GM12878 (cell line): ENCODE data around the gene PKN3. TPM values are rescaled to one million over a fixed set of nuclear protein-coding genes. Genes with fewer than 3 reads are reported as not detected.
A peak's percentile ranks its signal among the peaks of the same experiment; 100 is the strongest.

ENCODE experiments used
- BACH1 ChIP-seq: fragments of 450-650 bp; IDR thresholded peaks from 2 replicates; pipeline ENCODE4 v1.6.1; 2017; ENCODE audit warnings: mild to moderate bottlenecking, borderline replicate concordance
- BHLHE40 ChIP-seq, 2 experiments: fragments of 450-650 bp in 1 of 2; IDR thresholded peaks; 2 replicates each; pipeline ENCODE4 v1.6.1; 2011 to 2017; ENCODE audit warnings: low read depth in 2 of 2, borderline replicate concordance in 1 of 2, improper control_type of control experiment in 1 of 2, low read length in 1 of 2, mild to moderate bottlenecking in 1 of 2
- BMI1 ChIP-seq: fragments of 450-650 bp; IDR thresholded peaks from 2 replicates; pipeline ENCODE4 v1.6.1; 2016; ENCODE audit warnings: mild to moderate bottlenecking, moderate library complexity, borderline replicate concordance
- GABPA ChIP-seq: IDR thresholded peaks from 2 replicates; pipeline ENCODE4 v1.6.1; 2014; ENCODE audit warnings: antibody characterized with exemption, low read depth, mild to moderate bottlenecking, inconsistent platforms
- LARP7 ChIP-seq: fragments of 450-650 bp; IDR thresholded peaks from 2 replicates; pipeline ENCODE4 v1.6.1; 2017; ENCODE audit warnings: mild to moderate bottlenecking
- MEF2A ChIP-seq: IDR thresholded peaks from 2 replicates; pipeline ENCODE4 v1.6.1; 2011; ENCODE audit warnings: low read depth, mild to moderate bottlenecking, low read length, moderate library complexity; ENCODE audit not compliant: insufficient read depth
- MEF2B ChIP-seq: fragments of 450-650 bp; IDR thresholded peaks from 2 replicates; pipeline ENCODE4 v1.6.1; 2018; ENCODE audit warnings: mild to moderate bottlenecking, moderate library complexity; ENCODE audit not compliant: partially characterized antibody, poor library complexity, severe bottlenecking
- PAX5 ChIP-seq: IDR thresholded peaks from 2 replicates; pipeline ENCODE4 v1.6.1; 2011; ENCODE audit warnings: low read depth, low read length, borderline replicate concordance
- RUNX3 ChIP-seq: IDR thresholded peaks from 2 replicates; pipeline ENCODE4 v1.6.1; 2012; ENCODE audit warnings: low read length, inconsistent platforms
- SIX5 ChIP-seq: IDR thresholded peaks from 2 replicates; pipeline ENCODE4 v1.6.1; 2011; ENCODE audit warnings: mild to moderate bottlenecking, low read depth, low read length, moderate library complexity; ENCODE audit not compliant: severe bottlenecking
- TBL1XR1 ChIP-seq: IDR thresholded peaks from 2 replicates; pipeline ENCODE4 v1.6.1; 2012; ENCODE audit warnings: low read depth, low read length, improper control_type of control experiment
- TCF12 ChIP-seq: IDR thresholded peaks from 2 replicates; pipeline ENCODE4 v1.6.1; 2011; ENCODE audit warnings: low read depth, mild to moderate bottlenecking, low read length
- TCF7 ChIP-seq: IDR thresholded peaks from 2 replicates; pipeline ENCODE4 v1.6.1; 2014; ENCODE audit warnings: antibody characterized with exemption, borderline replicate concordance
- ZNF207 ChIP-seq: fragments of 450-650 bp; IDR thresholded peaks from 2 replicates; pipeline ENCODE4 v1.6.1; 2014; ENCODE audit warnings: antibody characterized with exemption, mild to moderate bottlenecking, borderline replicate concordance
- ZNF217 ChIP-seq: fragments of 450-650 bp; IDR thresholded peaks from 2 replicates; pipeline ENCODE4 v1.6.1; 2017; ENCODE audit warnings: antibody characterized with exemption, mild to moderate bottlenecking
- polyA plus RNA-seq, 11 experiments: library from polyadenylated mRNA; depleted of rRNA in 4 of 11; unstranded in 6 of 11; stranded (reverse) in 5 of 11; fragments of >200 nt; fragmentation: Nextera tagmentation in 4 of 11; fragmentation: Illumina TruSeq in 1 of 11; extraction: Ambion mirVana in 4 of 11; extraction: Trizol in 1 of 11; gene quantifications; 1 replicate in 1 of 11; 2 replicates in 10 of 11; pipeline versions ENCODE4 v1.2.1 to v1.2.3, GENCODE V29; 2011 to 2016; ENCODE audit warnings: inconsistent platforms in 2 of 11, missing spikeins in 2 of 11, low read depth in 1 of 11
- total RNA-seq, 4 experiments: library from RNA; depleted of rRNA in 3 of 4; stranded (reverse); fragments of >200 nt in 3 of 4; fragmentation: Illumina TruSeq in 1 of 4; extraction: Trizol in 1 of 4; gene quantifications; 2 replicates each; pipeline versions ENCODE4 v1.2.1 to v1.2.3, GENCODE V29; 2013 to 2021
- TF ChIP-seq, protein P1 (sequence below): fragments of 450-650 bp; IDR thresholded peaks from 2 replicates; pipeline ENCODE4 v1.6.1; 2016; ENCODE audit warnings: mild to moderate bottlenecking
- TF ChIP-seq, protein P2 (sequence below): IDR thresholded peaks from 2 replicates; pipeline ENCODE4 v1.6.1; 2012; ENCODE audit warnings: low read depth, low read length, improper control_type of control experiment
- TF ChIP-seq, protein P3 (sequence below): fragments of 450-650 bp; IDR thresholded peaks from 2 replicates; pipeline ENCODE4 v1.6.1; 2016; ENCODE audit warnings: mild to moderate bottlenecking
- TF ChIP-seq, protein P4 (sequence below): IDR thresholded peaks from 2 replicates; pipeline ENCODE4 v1.6.1; 2011; ENCODE audit warnings: borderline replicate concordance, low read depth, mild to moderate bottlenecking, moderate library complexity, mixed read lengths, low read length; ENCODE audit not compliant: insufficient read depth; ENCODE audit errors: extremely low read length
- TF ChIP-seq, protein P5 (sequence below): IDR thresholded peaks from 2 replicates; pipeline ENCODE4 v1.6.1; 2012; ENCODE audit warnings: low read depth, low read length, improper control_type of control experiment
- TF ChIP-seq, protein P6 (sequence below): fragments of 450-650 bp; IDR thresholded peaks from 2 replicates; pipeline ENCODE4 v1.6.1; 2014; ENCODE audit warnings: mild to moderate bottlenecking

Gene PKN3
- total and polyA plus RNA-seq, 10 of the 15 experiments (the other 5 are each of a cell fraction or from before 2014, with no cell fraction given) = 0.35 to 11.0 (median 3.3) TPM

DNA sequence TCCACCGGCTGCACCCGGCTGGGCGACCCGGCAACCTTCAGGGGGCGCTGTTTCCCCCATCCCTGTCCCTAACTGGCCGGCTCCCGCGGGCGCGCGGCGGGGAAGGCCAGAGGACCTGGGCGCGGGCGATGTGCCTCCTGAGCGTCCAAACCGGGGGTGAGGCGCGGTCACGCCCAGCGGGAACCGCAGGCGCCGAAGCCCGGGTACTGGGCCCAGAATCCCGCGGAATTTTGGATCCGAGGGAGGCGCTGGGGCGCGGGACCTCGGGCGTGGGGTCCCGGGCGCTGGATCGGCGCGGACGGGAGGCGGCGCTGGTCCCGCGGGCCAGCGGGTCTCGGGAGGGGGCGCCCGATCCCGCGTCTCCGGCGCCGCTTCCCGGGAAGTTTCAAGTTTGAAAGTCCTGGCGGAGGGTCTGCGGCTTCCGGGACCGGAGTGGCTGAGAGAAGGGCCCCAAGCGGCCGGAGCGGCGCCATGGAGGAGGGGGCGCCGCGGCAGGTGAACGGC, at the start of gene PKN3 (continued):
- TF ChIP-seq, protein P1, sequence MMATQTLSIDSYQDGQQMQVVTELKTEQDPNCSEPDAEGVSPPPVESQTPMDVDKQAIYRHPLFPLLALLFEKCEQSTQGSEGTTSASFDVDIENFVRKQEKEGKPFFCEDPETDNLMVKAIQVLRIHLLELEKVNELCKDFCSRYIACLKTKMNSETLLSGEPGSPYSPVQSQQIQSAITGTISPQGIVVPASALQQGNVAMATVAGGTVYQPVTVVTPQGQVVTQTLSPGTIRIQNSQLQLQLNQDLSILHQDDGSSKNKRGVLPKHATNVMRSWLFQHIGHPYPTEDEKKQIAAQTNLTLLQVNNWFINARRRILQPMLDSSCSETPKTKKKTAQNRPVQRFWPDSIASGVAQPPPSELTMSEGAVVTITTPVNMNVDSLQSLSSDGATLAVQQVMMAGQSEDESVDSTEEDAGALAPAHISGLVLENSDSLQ = no peak
- TF ChIP-seq ZNF207 (peak; percentile 79), MEF2B (peak; percentile 26), BHLHE40 (IDR thresholded peaks at IDR 0.05; ENCODE audit: borderline replicate concordance in 1 of 2, low read depth in 2 of 2, low read length in 1 of 2) (peak in 1 of 2 experiments; percentile 58; a peak in 1 of 4 replicates), ZNF217 (peak; percentile 83), TCF7 (no peak), LARP7 (peak; percentile 97), BMI1 (no peak), TCF12 (0 out of 2 replicates have a peak, but pooled peaks have one; percentile 57), SIX5 (no peak), RUNX3 (peak; percentile 38; the same call in 1 of the 2 replicates), BACH1 (peak; percentile 93; the same call in 1 of the 2 replicates), PAX5 (no peak), MEF2A (no peak), GABPA (no peak), TBL1XR1 (no peak)
- TF ChIP-seq, protein P2, sequence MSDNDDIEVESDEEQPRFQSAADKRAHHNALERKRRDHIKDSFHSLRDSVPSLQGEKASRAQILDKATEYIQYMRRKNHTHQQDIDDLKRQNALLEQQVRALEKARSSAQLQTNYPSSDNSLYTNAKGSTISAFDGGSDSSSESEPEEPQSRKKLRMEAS = no peak
- TF ChIP-seq, protein P3, sequence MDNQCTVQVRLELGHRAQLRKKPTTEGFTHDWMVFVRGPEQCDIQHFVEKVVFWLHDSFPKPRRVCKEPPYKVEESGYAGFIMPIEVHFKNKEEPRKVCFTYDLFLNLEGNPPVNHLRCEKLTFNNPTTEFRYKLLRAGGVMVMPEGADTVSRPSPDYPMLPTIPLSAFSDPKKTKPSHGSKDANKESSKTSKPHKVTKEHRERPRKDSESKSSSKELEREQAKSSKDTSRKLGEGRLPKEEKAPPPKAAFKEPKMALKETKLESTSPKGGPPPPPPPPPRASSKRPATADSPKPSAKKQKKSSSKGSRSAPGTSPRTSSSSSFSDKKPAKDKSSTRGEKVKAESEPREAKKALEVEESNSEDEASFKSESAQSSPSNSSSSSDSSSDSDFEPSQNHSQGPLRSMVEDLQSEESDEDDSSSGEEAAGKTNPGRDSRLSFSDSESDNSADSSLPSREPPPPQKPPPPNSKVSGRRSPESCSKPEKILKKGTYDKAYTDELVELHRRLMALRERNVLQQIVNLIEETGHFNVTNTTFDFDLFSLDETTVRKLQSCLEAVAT = no peak
- TF ChIP-seq, protein P4, sequence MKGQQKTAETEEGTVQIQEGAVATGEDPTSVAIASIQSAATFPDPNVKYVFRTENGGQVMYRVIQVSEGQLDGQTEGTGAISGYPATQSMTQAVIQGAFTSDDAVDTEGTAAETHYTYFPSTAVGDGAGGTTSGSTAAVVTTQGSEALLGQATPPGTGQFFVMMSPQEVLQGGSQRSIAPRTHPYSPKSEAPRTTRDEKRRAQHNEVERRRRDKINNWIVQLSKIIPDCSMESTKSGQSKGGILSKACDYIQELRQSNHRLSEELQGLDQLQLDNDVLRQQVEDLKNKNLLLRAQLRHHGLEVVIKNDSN = no peak
- TF ChIP-seq, protein P5, sequence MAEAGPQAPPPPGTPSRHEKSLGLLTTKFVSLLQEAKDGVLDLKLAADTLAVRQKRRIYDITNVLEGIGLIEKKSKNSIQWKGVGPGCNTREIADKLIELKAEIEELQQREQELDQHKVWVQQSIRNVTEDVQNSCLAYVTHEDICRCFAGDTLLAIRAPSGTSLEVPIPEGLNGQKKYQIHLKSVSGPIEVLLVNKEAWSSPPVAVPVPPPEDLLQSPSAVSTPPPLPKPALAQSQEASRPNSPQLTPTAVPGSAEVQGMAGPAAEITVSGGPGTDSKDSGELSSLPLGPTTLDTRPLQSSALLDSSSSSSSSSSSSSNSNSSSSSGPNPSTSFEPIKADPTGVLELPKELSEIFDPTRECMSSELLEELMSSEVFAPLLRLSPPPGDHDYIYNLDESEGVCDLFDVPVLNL = no peak; the same call in 1 of the 2 replicates
- TF ChIP-seq, protein P6, sequence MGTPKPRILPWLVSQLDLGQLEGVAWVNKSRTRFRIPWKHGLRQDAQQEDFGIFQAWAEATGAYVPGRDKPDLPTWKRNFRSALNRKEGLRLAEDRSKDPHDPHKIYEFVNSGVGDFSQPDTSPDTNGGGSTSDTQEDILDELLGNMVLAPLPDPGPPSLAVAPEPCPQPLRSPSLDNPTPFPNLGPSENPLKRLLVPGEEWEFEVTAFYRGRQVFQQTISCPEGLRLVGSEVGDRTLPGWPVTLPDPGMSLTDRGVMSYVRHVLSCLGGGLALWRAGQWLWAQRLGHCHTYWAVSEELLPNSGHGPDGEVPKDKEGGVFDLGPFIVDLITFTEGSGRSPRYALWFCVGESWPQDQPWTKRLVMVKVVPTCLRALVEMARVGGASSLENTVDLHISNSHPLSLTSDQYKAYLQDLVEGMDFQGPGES = no peak
